Measurements from ENCODE around the gene PWWP2A.

PWWP2A gene

GRCh38 chr5:160064417-160064810 lies 54.8 kb downstream of the PWWP2A start:
- no peak for TF ChIP-seq CTCF (IDR thresholded peaks at IDR 0.05; ENCODE audit: low read depth, low read length)
- DNase-seq, result no peak
- Histone ChIP-seq H3K27ac (no peak overlapping the region), H3K4me3 (ENCODE audit: low read depth, low read length) (no peak overlapping the region), H3K36me3 (peaks cover 14% of the 10 kb centered on the region), H3K27me3 (ENCODE audit: insufficient read depth, low read depth, severe bottlenecking) (no peaks in the 10 kb centered on the region), H3K9me3 (ENCODE audit: severe bottlenecking) (no peaks in the 10 kb centered on the region)

GRCh38 chr5:160061770-160062169 lies 57.5 kb downstream of the PWWP2A start:
- no peak for DNase-seq
- Histone ChIP-seq H3K4me3 (ENCODE audit: low read depth, low read length) (no peak overlapping the region), H3K27ac (no peak overlapping the region), H3K36me3 (peaks cover 33% of the 10 kb centered on the region), H3K27me3 (ENCODE audit: insufficient read depth, low read depth, severe bottlenecking) (no peaks in the 10 kb centered on the region), H3K9me3 (ENCODE audit: severe bottlenecking) (no peaks in the 10 kb centered on the region)
- no peak for TF ChIP-seq CTCF (IDR thresholded peaks at IDR 0.05; ENCODE audit: low read depth, low read length)

GRCh38 chr5:160060001-160060400 lies 59.2 kb downstream of the PWWP2A start:
- Histone ChIP-seq H3K36me3 (peaks cover 33% of the 10 kb centered on the region), H3K4me3 (ENCODE audit: low read depth, low read length) (no peak overlapping the region), H3K27me3 (ENCODE audit: insufficient read depth, low read depth, severe bottlenecking) (no peaks in the 10 kb centered on the region), H3K27ac (no peak overlapping the region), H3K9me3 (ENCODE audit: severe bottlenecking) (no peaks in the 10 kb centered on the region)
- no peak for DNase-seq
- no peak for TF ChIP-seq CTCF (IDR thresholded peaks at IDR 0.05; ENCODE audit: low read depth, low read length)

- H3K27ac ChIP-seq, result no peak overlapping the region
- H3K27me3 ChIP-seq (ENCODE audit: insufficient read depth, low read depth, severe bottlenecking), result no peaks in the 10 kb centered on the region
- peaks cover 49% of the 10 kb centered on the region for H3K36me3 ChIP-seq
Measured at GRCh38 chr5:160057256-160057655, 62.0 kb downstream of the PWWP2A start.

GRCh38 chr5:160054831-160055230 lies 64.4 kb downstream of the PWWP2A start:
- Histone ChIP-seq H3K27me3 (ENCODE audit: insufficient read depth, low read depth, severe bottlenecking) (no peaks in the 10 kb centered on the region), H3K27ac (no peak overlapping the region), H3K9me3 (ENCODE audit: severe bottlenecking) (no peaks in the 10 kb centered on the region), H3K36me3 (peaks cover 71% of the 10 kb centered on the region), H3K4me3 (ENCODE audit: low read depth, low read length) (no peak overlapping the region)
- DNase-seq, result no peak
- TF ChIP-seq CTCF (IDR thresholded peaks at IDR 0.05; ENCODE audit: low read depth, low read length), result no peak

More at GRCh38 chr5:160057256-160057655, 62.0 kb downstream of the PWWP2A start:
- H3K4me3 ChIP-seq (ENCODE audit: low read depth, low read length), result no peak overlapping the region
- DNase-seq, result no peak
- TF ChIP-seq CTCF (IDR thresholded peaks at IDR 0.05; ENCODE audit: low read depth, low read length), result no peak
- H3K9me3 ChIP-seq (ENCODE audit: severe bottlenecking), result no peaks in the 10 kb centered on the region

GRCh38 chr5:160054047-160054446 lies 65.2 kb downstream of the PWWP2A start:
- H3K36me3 ChIP-seq, result peaks cover 70% of the 10 kb centered on the region
- no peak for DNase-seq

More at GRCh38 chr5:160054047-160054446, 65.2 kb downstream of the PWWP2A start:
- no peak overlapping the region for H3K4me3 ChIP-seq (ENCODE audit: low read depth, low read length)
- no peaks in the 10 kb centered on the region for H3K27me3 ChIP-seq (ENCODE audit: insufficient read depth, low read depth, severe bottlenecking)
- H3K9me3 ChIP-seq (ENCODE audit: severe bottlenecking), result no peaks in the 10 kb centered on the region
- no peak for TF ChIP-seq CTCF (IDR thresholded peaks at IDR 0.05; ENCODE audit: low read depth, low read length)
- H3K27ac ChIP-seq, result no peak overlapping the region
